SU-DHL-6 (cell line): ENCODE data around the gene SCYL1.

Experiments used
- EZH2phosphoT487 ChIP-seq: fragments of 200-600 bp; sonication (generic), shearing (Covaris generic); conservative IDR thresholded peaks from 2 replicates; pipeline ENCODE4 v1.6.1; 2018; ENCODE audit warnings: mild to moderate bottlenecking, antibody characterized with exemption, low read length, moderate library complexity, mixed read lengths
- TF ChIP-seq, protein P1 (sequence below): fragments of 200-600 bp; sonication (generic); IDR thresholded peaks from one replicate; pipeline ENCODE4 v1.5.1; 2017; ENCODE audit warnings: antibody characterized with exemption, mild to moderate bottlenecking, low read length, moderate library complexity; ENCODE audit not compliant: insufficient read depth, poor library complexity, severe bottlenecking

DNA sequence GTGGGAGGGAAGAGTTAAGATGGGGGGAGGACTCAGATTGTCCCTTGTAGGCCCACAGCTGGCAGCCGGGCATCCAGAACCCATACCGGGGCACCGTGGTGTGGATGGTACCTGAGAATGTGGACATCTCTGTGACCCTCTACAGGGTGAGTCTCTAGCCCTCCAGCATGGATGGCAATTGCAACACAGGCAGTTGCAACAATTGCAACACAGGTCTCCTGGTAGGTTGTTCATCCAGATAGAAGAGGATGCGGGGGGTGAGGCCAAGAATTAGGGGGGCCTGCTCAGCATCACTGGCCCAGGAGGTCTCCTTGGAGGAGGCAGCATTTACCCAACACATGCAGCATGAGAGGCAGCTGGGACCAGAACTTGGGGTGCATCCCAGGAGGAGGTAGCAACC lies 54.4 kb downstream of the SCYL1 start:
- TF ChIP-seq, protein P1, sequence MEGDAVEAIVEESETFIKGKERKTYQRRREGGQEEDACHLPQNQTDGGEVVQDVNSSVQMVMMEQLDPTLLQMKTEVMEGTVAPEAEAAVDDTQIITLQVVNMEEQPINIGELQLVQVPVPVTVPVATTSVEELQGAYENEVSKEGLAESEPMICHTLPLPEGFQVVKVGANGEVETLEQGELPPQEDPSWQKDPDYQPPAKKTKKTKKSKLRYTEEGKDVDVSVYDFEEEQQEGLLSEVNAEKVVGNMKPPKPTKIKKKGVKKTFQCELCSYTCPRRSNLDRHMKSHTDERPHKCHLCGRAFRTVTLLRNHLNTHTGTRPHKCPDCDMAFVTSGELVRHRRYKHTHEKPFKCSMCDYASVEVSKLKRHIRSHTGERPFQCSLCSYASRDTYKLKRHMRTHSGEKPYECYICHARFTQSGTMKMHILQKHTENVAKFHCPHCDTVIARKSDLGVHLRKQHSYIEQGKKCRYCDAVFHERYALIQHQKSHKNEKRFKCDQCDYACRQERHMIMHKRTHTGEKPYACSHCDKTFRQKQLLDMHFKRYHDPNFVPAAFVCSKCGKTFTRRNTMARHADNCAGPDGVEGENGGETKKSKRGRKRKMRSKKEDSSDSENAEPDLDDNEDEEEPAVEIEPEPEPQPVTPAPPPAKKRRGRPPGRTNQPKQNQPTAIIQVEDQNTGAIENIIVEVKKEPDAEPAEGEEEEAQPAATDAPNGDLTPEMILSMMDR, result no peak
- TF ChIP-seq EZH2phosphoT487, result no peak
